Tibial nerve (tissue), 4 donors: Measurements from ENCODE around the gene DPH5. TPM values are rescaled to one million over a fixed set of nuclear protein-coding genes. Genes with fewer than 3 reads are reported as not detected.
A peak's percentile ranks its signal among the peaks of the same experiment; 100 is the strongest.
"Not testable (repeated sequence)": the region's sequence is repeated elsewhere in the genome, so short reads cannot be mapped to it uniquely, and the experiment has no call there.

ENCODE experiments used
- DNase-seq, 2 donors: peaks; one replicate each; pipeline ENCODE4 v3.0.0-alpha.2; 2019; ENCODE audit warnings: low spot score in 2 of 2
- H3K27ac ChIP-seq, 4 donors: fragments of 200-600 bp; sonication (generic) in 3 of 4; one replicate each; pipeline ENCODE4 v1.5.1; 2017 to 2019; ENCODE audit warnings: mild to moderate bottlenecking in 1 of 4
- H3K27me3 ChIP-seq, 2 donors: fragments of 200-600 bp; sonication (generic) in 1 of 2; one replicate each; pipeline versions ENCODE4 v1.5.1 to v1.6.0; 2017 to 2019
- H3K36me3 ChIP-seq, 3 donors: fragments of 200-600 bp; sonication (generic); one replicate each; pipeline ENCODE4 v1.5.1; 2018 to 2019
- H3K4me1 ChIP-seq, 4 donors: fragments of 200-600 bp; sonication (generic) in 3 of 4; one replicate each; pipeline ENCODE4 v1.5.1; 2017 to 2019
- H3K4me3 ChIP-seq, 4 donors: fragments of 200-600 bp; sonication (generic) in 3 of 4; one replicate each; pipeline ENCODE4 v1.5.1; 2017 to 2019; ENCODE audit warnings: mild to moderate bottlenecking in 1 of 4, moderate library complexity in 1 of 4
- H3K9me3 ChIP-seq, 4 donors: fragments of 200-600 bp; sonication (generic) in 3 of 4; one replicate each; pipeline ENCODE4 v1.5.1; 2017 to 2019
- CTCF ChIP-seq, 5 experiments: fragments of 200-600 bp in 3 of 5; fragments of 450-650 bp in 2 of 5; sonication (generic) in 3 of 5; IDR thresholded peaks; one replicate each; pipeline ENCODE4 v1.5.1; 2016 to 2019; ENCODE audit warnings: antibody characterized with exemption in 5 of 5, mild to moderate bottlenecking in 3 of 5, moderate library complexity in 2 of 5
- EP300 ChIP-seq, 2 donors: sonication (generic); formaldehyde crosslinking; IDR thresholded peaks; one replicate each; pipeline ENCODE4 v1.6.1; 2017; ENCODE audit warnings: antibody characterized with exemption in 2 of 2, mild to moderate bottlenecking in 1 of 2
- POLR2A ChIP-seq, 2 donors: fragments of 450-650 bp; IDR thresholded peaks; one replicate each; pipeline ENCODE4 v1.6.1; 2017; ENCODE audit warnings: antibody characterized with exemption in 2 of 2, mild to moderate bottlenecking in 2 of 2, moderate library complexity in 2 of 2
- WGBS, 2 donors: methylation state at CpG; one replicate each; pipeline ENCODE4 v1.1.5; 2018; 5-methylcytosine and 5-hydroxymethylcytosine counted together
- total RNA-seq, 4 donors: library from RNA; depleted of rRNA; stranded (reverse); fragments of >200 nt; gene quantifications; one replicate each; pipeline ENCODE4 v1.1.0, GENCODE V29; 2016

DPH5 gene
- total RNA-seq, 4 donors from 2014 or later, result 11.0 to 21.9 (median 17.8) TPM

- Histone ChIP-seq H3K4me3 (no peak overlapping the region), H3K9me3 (no peaks in the 10 kb centered on the region), H3K27ac (peak overlapping the region in 1 of 4 donors; percentile 26), H3K36me3 (peaks cover 0 to 35% (median 0%) of the 10 kb centered on the region in 3 donors), H3K4me1 (peaks cover 0 to 33% (median 14%) of the 10 kb centered on the region in 4 donors), H3K27me3 (no peaks in the 10 kb centered on the region)
- WGBS, 2 donors, result 28 to 36% methylated on average over 4 of the region's 4 CpGs
- TF ChIP-seq EP300 (IDR thresholded peaks at IDR 0.05) (no peak), CTCF (IDR thresholded peaks at IDR 0.05) (no peak), POLR2A (IDR thresholded peaks at IDR 0.05) (no peak)
- no peak for DNase-seq
These were observed 74.8 kb downstream of the DPH5 start for GRCh38 chr1:100950781-100951180.

DNA sequence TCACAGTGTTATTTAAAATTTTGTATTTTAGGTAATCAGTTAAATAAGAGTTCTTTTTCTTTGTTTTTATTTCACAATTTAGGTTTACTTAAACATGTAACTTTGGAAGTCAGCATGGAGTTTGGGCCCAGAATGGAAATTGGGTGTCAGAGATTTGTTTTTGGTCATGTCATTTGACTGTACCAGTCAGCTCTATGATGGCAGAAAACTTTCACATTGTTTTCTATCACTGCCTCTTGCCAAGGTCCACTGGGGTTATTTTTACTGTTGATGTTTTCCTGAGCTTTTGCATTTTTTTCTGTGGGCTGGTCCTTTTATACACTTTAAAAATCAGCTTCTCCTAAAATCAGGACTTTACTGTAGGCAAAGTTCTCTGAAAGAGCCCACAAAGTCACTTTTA lies 75.2 kb downstream of the DPH5 start:
- Histone ChIP-seq H3K9me3 (no peaks in the 10 kb centered on the region), H3K4me1 (peaks cover 0 to 29% (median 13%) of the 10 kb centered on the region in 4 donors), H3K27me3 (no peaks in the 10 kb centered on the region), H3K27ac (peak overlapping the region in 1 of 4 donors; percentile 26), H3K36me3 (peaks cover 0 to 35% (median 0%) of the 10 kb centered on the region in 3 donors), H3K4me3 (no peak overlapping the region)
- TF ChIP-seq POLR2A (IDR thresholded peaks at IDR 0.05) (no peak), CTCF (IDR thresholded peaks at IDR 0.05) (no peak), EP300 (IDR thresholded peaks at IDR 0.05) (no peak)
- no peak for DNase-seq

GRCh38 chr1:100949515-100950158 lies 75.9 kb downstream of the DPH5 start:
- not testable (repeated sequence) for H3K9me3 ChIP-seq, H3K27me3 ChIP-seq, H3K4me3 ChIP-seq
- peaks cover 0 to 35% (median 0%) of the 10 kb centered on the region in 3 donors for H3K36me3 ChIP-seq
- 69 to 73% methylated on average over 6 to 9 of the region's 9 CpGs for WGBS, 2 donors
- peak in 1 of 2 donors; percentile 13 for DNase-seq
- H3K4me1 ChIP-seq, result peaks cover 0 to 23% (median 13%) of the 10 kb centered on the region in 4 donors
- H3K27ac ChIP-seq, result peak overlapping the region in 1 of 4 donors; percentile 36

DNA sequence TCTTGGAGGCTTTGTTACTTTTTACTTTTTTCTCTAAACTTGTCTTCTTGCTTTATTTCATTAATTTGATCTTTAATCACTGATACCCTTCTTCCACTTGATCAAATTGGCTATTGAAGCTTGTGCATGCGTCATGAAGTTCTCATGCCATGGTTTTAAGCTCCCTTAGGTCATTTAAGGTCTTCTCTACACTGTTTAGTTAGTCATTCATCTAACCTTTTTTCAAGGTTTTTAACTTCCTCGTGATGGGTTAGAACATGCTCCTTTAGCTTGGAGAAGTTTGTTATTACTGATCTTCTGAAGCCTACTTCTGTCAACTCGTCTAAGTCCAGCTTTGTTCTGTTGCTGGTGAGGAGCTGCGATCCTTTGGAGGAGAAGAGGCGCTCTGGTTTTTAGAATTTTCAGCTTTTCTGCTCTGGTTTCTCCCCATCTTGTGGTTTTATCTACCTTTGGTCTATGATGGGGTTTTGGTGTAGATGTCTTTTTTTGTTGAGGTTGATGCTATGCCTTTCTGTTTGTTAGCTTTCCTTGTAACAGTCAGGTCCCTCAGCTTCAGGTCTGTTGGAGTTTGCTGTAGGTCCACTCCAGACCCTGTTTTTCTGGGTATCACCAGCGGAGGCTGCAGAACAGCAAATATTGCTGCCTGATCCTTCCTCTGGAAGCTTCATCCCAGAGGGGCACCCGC lies 76.7 kb downstream of the DPH5 start:
- H3K27me3 ChIP-seq, H3K4me3 ChIP-seq, H3K9me3 ChIP-seq, DNase-seq: not testable (repeated sequence)
- WGBS, 2 donors, result 96 to 99% methylated on average over 7 of the region's 7 CpGs
- Histone ChIP-seq H3K27ac (peak overlapping the region in 1 of 4 donors; percentile 36), H3K36me3 (peaks cover 0 to 41% (median 0%) of the 10 kb centered on the region in 3 donors), H3K4me1 (peaks cover 0 to 23% (median 13%) of the 10 kb centered on the region in 4 donors)

DNA sequence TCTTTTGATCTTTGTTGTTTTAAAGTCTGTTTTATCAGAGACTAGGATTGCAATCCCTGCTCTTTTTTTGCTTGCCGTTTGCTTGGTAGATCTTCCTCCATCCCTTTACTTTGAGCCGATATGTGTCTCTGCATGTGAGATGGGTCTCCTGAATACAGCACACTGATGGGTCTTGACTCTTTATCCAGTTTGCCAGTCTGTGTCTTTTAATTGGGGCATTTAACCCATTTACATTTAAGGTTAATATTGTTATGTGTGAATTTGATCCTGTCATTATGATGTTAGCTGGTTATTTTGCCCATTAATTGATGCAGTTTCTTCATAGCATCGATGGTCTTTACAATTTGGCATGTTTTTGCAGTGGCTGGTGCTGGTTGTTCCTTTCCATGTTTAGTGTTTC lies 77.8 kb downstream of the DPH5 start:
- not testable (repeated sequence) for H3K27ac ChIP-seq, H3K27me3 ChIP-seq, H3K4me3 ChIP-seq, DNase-seq, H3K9me3 ChIP-seq
- Histone ChIP-seq H3K36me3 (peaks cover 0 to 50% (median 0%) of the 10 kb centered on the region in 3 donors), H3K4me1 (peaks cover 0 to 23% (median 13%) of the 10 kb centered on the region in 4 donors)
- WGBS, 2 donors, result 96 to 98% methylated on average over 3 of the region's 3 CpGs

- H3K27ac ChIP-seq, H3K27me3 ChIP-seq, H3K4me3 ChIP-seq, H3K9me3 ChIP-seq, DNase-seq: not testable (repeated sequence)
- WGBS, 2 donors, result 94 to 97% methylated on average over 3 of the region's 3 CpGs
- peaks cover 0 to 51% (median 0%) of the 10 kb centered on the region in 3 donors for H3K36me3 ChIP-seq
- H3K4me1 ChIP-seq, result peaks cover 0 to 21% (median 12%) of the 10 kb centered on the region in 4 donors
These were observed 79.5 kb downstream of the DPH5 start for GRCh38 chr1:100946064-100946463.

GRCh38 chr1:100943533-100943932 lies 82.1 kb downstream of the DPH5 start:
- WGBS, 2 donors, result 96% methylated on average over 1 of the region's 1 CpG
- DNase-seq, result no peak
- Histone ChIP-seq H3K27ac (no peak overlapping the region), H3K36me3 (peaks cover 0 to 59% (median 0%) of the 10 kb centered on the region in 3 donors), H3K4me3 (no peak overlapping the region), H3K9me3 (no peaks in the 10 kb centered on the region), H3K4me1 (no peaks in the 10 kb centered on the region), H3K27me3 (no peaks in the 10 kb centered on the region)
- TF ChIP-seq CTCF (IDR thresholded peaks at IDR 0.05), result no peak
- no peak for TF ChIP-seq EP300 (IDR thresholded peaks at IDR 0.05)
- no peak for TF ChIP-seq POLR2A (IDR thresholded peaks at IDR 0.05)
